ENCODE data around the gene PSMD5. TPM values are rescaled to one million over a fixed set of nuclear protein-coding genes. Genes with fewer than 3 reads are reported as not detected.

Gene PSMD5
- polyA plus RNA-seq, 1 donor (not counting 4 experiments of a cell fraction or from before 2014, with no cell fraction given): 55.2 TPM

DNA sequence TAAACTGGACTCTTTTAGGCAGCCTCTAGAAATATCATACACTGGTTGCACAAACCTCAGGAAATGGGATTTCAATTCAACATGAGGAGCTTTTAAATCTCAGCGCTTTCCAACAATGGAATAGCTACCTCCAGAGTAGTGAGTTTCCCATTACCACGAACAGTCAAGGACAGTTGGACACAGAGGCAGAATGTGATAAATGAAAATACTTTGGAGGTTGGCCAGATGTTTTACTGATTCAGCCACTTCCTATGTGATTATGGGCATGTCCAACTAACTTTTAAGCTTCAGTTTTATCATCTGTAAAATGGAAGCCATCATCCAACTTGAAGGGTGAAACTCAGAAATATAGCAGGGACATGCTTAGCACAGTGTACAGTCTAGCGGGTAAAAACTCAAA, 51.6 kb downstream of the PSMD5 start:
- no peak for DNase-seq (ENCODE audit: low read depth, low spot score)
- peaks cover 72% of the 10 kb centered on the region for H3K79me2 ChIP-seq (ENCODE audit: control insufficient read depth, insufficient read depth, low read length)
- peak overlapping the region; percentile 85 for H3K4me2 ChIP-seq (ENCODE audit: control insufficient read depth, extremely low read depth, insufficient read depth, low read depth, low read length)
- no peak for TF ChIP-seq EZH2 (IDR thresholded peaks at IDR 0.05; ENCODE audit: low read length)
- no peak for TF ChIP-seq CTCF (optimal IDR thresholded peaks at IDR 0.05 in 1 of 3, IDR thresholded peaks at IDR 0.05 in 1 of 3, conservative IDR thresholded peaks at IDR 0.05 in 1 of 3; ENCODE audit: extremely low read depth in 1 of 3, insufficient read depth in 2 of 3, low read length in 3 of 3)
- no peaks in the 10 kb centered on the region for H4K20me1 ChIP-seq (ENCODE audit: control insufficient read depth, extremely low read depth, insufficient read depth, low read length)
- H3K27ac ChIP-seq (ENCODE audit: control insufficient read depth, insufficient read depth, low read length): no peak overlapping the region
- dilution Hi-C loops (cut with MboI; ENCODE audit: extremely low pct_ligation_motif_present, low sequenced_read_pairs): no loop called here
- peaks cover 13% of the 10 kb centered on the region for H3K4me1 ChIP-seq (ENCODE audit: control insufficient read depth, extremely low read depth, insufficient read depth, low read length)
- H3K9me3 ChIP-seq (ENCODE audit: control insufficient read depth, low read depth, low read length): no peaks in the 10 kb centered on the region
- FAIRE-seq: no peak
- H2AFZ ChIP-seq (ENCODE audit: control insufficient read depth, low read length): no peak overlapping the region
- no peak overlapping the region for H3K9ac ChIP-seq (ENCODE audit: control insufficient read depth, extremely low read depth, insufficient read depth, low read length)
- no peaks in the 10 kb centered on the region for H3K9me1 ChIP-seq (ENCODE audit: control insufficient read depth, extremely low read depth, insufficient read depth, low read length)
- H3K27me3 ChIP-seq (ENCODE audit: control insufficient read depth, extremely low read depth, insufficient read depth, low read length): no peaks in the 10 kb centered on the region
- peaks cover 10 to 14% of the 10 kb centered on the region in 2 experiments for H3K36me3 ChIP-seq (ENCODE audit: control insufficient read depth in 2 of 2, extremely low read depth in 1 of 2, insufficient read depth in 2 of 2, low read length in 2 of 2)
- H3K4me3 ChIP-seq (ENCODE audit: control insufficient read depth in 2 of 3, extremely low read depth in 1 of 3, insufficient read depth in 2 of 3, low read depth in 1 of 3, low read length in 3 of 3): no peak overlapping the region

DNA sequence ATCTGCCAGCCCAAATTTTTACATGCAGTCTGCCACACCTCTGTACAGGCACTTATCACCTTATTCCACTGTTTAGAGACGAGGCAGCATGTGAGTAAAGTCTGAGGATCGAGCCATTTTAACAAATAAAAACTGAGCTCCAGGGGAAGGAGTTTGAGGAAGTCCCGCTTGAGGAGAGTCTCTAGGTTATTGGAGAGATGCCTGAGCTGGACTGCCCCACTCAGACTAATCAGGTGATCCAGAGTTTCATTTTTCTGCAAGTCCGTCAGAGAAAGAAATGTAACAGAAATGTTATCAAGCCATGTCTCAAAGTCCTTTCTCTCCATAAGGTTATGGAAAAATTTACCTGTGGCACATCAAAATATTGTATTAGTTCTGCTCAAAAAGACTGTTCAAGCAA, 54.8 kb downstream of the PSMD5 start:
- Histone ChIP-seq H3K9me3 (ENCODE audit: control insufficient read depth, low read depth, low read length) (no peaks in the 10 kb centered on the region), H3K9ac (ENCODE audit: control insufficient read depth, extremely low read depth, insufficient read depth, low read length) (no peak overlapping the region), H3K36me3 (ENCODE audit: control insufficient read depth in 2 of 2, extremely low read depth in 1 of 2, insufficient read depth in 2 of 2, low read length in 2 of 2) (peaks cover 11 to 22% of the 10 kb centered on the region in 2 experiments), H3K27ac (ENCODE audit: control insufficient read depth, insufficient read depth, low read length) (no peak overlapping the region), H2AFZ (ENCODE audit: control insufficient read depth, low read length) (no peak overlapping the region), H4K20me1 (ENCODE audit: control insufficient read depth, extremely low read depth, insufficient read depth, low read length) (peaks cover 5% of the 10 kb centered on the region), H3K79me2 (ENCODE audit: control insufficient read depth, insufficient read depth, low read length) (peaks cover 85% of the 10 kb centered on the region), H3K4me3 (ENCODE audit: control insufficient read depth in 2 of 3, extremely low read depth in 1 of 3, insufficient read depth in 2 of 3, low read depth in 1 of 3, low read length in 3 of 3) (no peak overlapping the region), H3K4me2 (ENCODE audit: control insufficient read depth, extremely low read depth, insufficient read depth, low read depth, low read length) (no peak overlapping the region), H3K27me3 (ENCODE audit: control insufficient read depth, extremely low read depth, insufficient read depth, low read length) (no peaks in the 10 kb centered on the region), H3K4me1 (ENCODE audit: control insufficient read depth, extremely low read depth, insufficient read depth, low read length) (peaks cover 7% of the 10 kb centered on the region), H3K9me1 (ENCODE audit: control insufficient read depth, extremely low read depth, insufficient read depth, low read length) (no peaks in the 10 kb centered on the region)
- no peak for TF ChIP-seq EZH2 (IDR thresholded peaks at IDR 0.05; ENCODE audit: low read length)
- no peak for TF ChIP-seq CTCF (optimal IDR thresholded peaks at IDR 0.05 in 1 of 3, IDR thresholded peaks at IDR 0.05 in 1 of 3, conservative IDR thresholded peaks at IDR 0.05 in 1 of 3; ENCODE audit: extremely low read depth in 1 of 3, insufficient read depth in 2 of 3, low read length in 3 of 3)
- FAIRE-seq (no peak), DNase-seq (ENCODE audit: low read depth, low spot score) (no peak)
- dilution Hi-C loops (cut with MboI; ENCODE audit: extremely low pct_ligation_motif_present, low sequenced_read_pairs): no loop called here
